ENCODE measurements around the gene RPL15.
"Not testable (repeated sequence)": the region's sequence is repeated elsewhere in the genome, so short reads cannot be mapped to it uniquely, and the experiment has no call there.

RPL15 gene

DNA sequence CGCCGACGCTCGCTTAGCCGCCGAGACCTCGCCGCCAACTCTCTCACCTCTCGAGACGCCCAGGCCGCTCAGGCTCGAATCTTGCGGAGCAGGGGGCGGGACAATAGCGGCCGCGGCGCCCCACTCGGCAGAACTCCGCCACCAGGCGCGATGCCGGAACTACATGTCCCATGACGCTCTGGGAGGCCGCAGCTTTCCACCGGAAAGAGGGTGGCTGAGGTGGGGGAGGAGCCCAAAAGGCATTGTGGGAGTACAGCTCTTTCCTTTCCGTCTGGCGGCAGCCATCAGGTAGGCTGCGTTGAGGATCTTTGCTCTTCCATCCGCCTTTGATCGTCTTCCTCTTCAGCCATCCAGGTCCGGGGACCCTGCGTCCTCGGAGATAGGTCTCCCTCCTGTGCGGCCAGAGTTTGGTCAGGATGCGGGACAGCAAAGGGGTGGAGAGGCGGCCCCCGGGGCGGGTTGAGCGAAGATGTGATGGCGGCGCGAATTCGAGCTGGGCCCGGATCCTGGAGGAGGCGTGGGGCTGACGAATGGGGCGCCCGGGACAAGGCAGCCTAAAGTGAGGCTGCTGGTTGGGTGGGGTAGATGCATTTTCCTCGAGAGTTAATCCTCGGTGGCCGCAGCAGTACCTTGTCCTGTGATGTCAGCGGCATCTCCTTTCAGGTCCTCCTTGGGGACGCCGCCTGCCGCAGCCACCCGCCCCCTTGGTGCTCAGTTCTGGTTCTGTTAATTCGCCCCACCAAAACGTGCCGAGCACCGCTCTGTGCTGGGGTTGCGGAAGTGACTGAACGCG lies at the start of gene RPL15, which contains the start of gene NKIRAS1:
TSS of gene RPL15 (plus strand) at position 247 of the 793 bp plus-strand sequence. CDS start 728 bp downstream, outside the sequence.
TSS of gene NKIRAS1 (minus strand) at position 105 of the 793 bp plus-strand sequence. CDS start 6,086 bp downstream, outside the sequence.
- peak; percentile 96 for DNase-seq (ENCODE audit: low read depth)
- H3K4me3 ChIP-seq (ENCODE audit: control insufficient read depth, low read depth, low read length): peak within 1 kb of the TSS; percentile 83
- TF ChIP-seq, protein P1, sequence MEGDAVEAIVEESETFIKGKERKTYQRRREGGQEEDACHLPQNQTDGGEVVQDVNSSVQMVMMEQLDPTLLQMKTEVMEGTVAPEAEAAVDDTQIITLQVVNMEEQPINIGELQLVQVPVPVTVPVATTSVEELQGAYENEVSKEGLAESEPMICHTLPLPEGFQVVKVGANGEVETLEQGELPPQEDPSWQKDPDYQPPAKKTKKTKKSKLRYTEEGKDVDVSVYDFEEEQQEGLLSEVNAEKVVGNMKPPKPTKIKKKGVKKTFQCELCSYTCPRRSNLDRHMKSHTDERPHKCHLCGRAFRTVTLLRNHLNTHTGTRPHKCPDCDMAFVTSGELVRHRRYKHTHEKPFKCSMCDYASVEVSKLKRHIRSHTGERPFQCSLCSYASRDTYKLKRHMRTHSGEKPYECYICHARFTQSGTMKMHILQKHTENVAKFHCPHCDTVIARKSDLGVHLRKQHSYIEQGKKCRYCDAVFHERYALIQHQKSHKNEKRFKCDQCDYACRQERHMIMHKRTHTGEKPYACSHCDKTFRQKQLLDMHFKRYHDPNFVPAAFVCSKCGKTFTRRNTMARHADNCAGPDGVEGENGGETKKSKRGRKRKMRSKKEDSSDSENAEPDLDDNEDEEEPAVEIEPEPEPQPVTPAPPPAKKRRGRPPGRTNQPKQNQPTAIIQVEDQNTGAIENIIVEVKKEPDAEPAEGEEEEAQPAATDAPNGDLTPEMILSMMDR (conservative IDR thresholded peaks at IDR 0.05; ENCODE audit: control insufficient read depth, insufficient read depth, low read depth, low read length): peak; percentile 19

DNA sequence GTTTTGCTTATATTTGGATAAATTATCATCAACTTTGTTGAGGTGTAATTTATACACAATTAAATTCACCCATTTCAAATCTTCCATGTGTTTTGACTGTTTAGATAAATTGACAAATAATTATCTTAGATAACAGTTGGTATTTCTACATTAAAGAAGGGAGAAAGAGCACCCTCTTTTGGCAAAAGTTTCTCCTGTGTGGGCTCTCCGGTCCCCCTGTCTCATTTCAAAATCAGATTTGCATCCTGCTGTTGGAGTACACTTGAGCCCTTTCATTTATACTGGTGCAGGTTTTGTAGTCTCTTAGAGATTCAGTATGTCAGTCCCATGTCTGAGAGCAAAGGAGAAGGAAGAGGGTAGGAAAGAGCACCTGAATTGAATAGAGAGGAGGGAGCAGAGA lies 49.5 kb upstream of the RPL15 start:
- TF ChIP-seq, protein P1 (conservative IDR thresholded peaks at IDR 0.05; ENCODE audit: control insufficient read depth, insufficient read depth, low read depth, low read length): peak; percentile 2
- no peak for DNase-seq (ENCODE audit: low read depth)
- H3K4me3 ChIP-seq (ENCODE audit: control insufficient read depth, low read depth, low read length): no peak overlapping the region

DNA sequence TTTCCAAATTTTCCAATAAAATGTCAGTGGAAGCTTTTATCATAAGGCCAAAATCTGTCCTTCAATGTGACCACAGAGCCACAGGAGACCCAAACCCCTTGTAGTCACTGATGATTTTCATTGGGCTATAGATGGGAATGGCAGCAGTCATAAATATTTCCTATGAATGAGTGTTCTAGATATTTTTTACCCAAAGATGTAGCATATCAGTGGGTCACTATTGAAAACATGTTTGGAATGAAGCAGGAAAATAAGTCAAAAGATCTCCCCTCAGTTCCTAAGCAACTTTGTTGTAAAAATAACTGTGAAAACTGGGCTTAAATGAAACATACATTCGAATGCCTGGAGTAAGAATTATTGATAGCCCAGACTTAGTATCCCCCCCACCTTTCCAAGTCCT lies 49.1 kb upstream of the RPL15 start:
- TF ChIP-seq, protein P1 (conservative IDR thresholded peaks at IDR 0.05; ENCODE audit: control insufficient read depth, insufficient read depth, low read depth, low read length): no peak
- H3K4me3 ChIP-seq (ENCODE audit: control insufficient read depth, low read depth, low read length): no peak overlapping the region
- DNase-seq (ENCODE audit: low read depth): no peak

DNA sequence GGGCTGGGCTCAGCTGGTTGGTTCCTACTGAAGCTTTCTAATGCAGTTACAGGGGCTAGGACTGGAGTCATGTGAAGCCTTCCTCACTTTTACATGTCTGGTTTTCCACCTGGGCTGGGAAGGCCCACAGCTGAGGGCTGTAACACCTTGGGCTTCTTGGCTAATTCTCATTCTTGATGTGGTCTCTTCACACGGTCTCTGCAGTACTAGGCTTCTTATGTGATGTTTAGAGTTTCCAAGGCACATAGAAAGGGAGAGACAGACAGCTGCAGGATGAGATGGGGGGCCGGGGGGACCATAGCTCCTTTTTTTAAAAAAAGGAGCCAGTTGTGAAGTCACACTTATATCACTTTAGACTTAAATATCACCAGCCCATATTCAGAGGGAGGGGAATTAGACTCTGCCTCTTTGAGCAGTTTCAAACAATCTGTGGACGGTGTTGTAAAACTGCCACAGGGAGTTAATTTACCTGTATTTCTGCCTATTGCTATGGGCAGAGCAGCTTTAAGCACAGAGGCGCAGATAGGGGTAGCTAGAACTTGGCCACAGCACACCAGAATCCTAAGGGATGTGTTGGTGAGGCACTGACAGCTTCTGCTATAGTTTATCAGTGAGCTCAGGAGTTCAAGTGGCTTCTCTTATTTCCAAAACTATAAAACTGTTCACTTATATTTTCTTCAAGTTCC lies 46.8 kb upstream of the RPL15 start:
- no peak for DNase-seq (ENCODE audit: low read depth)
- TF ChIP-seq, protein P1 (conservative IDR thresholded peaks at IDR 0.05; ENCODE audit: control insufficient read depth, insufficient read depth, low read depth, low read length): no peak
- H3K4me3 ChIP-seq (ENCODE audit: control insufficient read depth, low read depth, low read length): no peak overlapping the region

DNA sequence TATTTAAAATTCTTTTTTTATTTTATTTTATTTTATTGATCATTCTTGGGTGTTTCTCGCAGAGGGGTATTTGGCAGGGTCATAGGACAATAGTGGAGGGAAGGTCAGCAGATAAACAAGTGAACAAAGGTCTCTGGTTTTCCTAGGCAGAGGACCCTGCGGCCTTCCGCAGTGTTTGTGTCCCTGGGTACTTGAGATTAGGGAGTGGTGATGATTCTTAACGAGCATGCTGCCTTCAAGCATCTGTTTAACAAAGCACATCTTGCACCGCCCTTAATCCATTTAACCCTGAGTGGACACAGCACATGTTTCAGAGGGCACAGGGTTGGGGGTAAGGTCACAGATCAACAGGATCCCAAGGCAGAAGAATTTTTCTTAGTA lies 46.3 kb upstream of the RPL15 start:
- DNase-seq (ENCODE audit: low read depth); H3K4me3 ChIP-seq (ENCODE audit: control insufficient read depth, low read depth, low read length): not testable (repeated sequence)

DNA sequence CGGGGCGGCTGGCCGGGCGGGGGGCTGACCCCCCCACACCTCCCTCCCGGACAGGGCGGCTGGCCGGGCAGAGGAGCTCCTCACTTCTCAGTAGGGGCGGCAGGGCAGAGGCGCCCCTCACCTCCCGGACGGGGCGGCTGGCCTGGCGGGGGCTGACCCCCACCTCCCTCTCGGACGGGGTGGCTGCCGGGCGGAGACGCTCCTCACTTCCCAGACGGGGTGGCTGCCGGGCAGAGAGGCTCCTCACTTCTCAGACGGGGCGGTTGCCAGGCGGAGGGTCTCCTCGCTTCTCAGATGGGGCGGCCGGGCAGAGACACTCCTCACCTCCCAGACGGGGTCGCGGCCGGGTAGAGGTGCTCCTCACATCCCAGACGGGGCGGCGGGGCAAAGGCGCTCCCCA lies 45.6 kb upstream of the RPL15 start:
- DNase-seq (ENCODE audit: low read depth); H3K4me3 ChIP-seq (ENCODE audit: control insufficient read depth, low read depth, low read length): not testable (repeated sequence)

DNA sequence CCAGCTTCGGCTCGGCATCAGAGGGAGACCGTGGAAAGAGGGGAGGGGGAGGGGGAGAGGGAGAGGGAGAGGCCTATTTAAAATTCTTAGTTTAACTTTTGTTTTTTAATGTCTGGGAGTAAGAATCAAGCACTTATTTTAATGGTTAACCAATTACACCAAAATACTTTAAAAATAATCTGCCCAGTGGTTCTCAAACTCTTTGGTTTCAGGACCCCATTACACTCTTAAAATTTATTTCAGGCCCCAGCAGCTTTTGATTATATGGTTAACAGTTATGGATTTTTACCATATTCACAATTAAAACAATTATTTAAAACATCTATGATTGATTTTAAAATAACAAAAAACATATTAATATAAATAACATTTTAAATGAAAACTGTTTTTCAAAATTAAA lies 44.6 kb upstream of the RPL15 start:
- TF ChIP-seq, protein P1 (conservative IDR thresholded peaks at IDR 0.05; ENCODE audit: control insufficient read depth, insufficient read depth, low read depth, low read length): no peak
- DNase-seq (ENCODE audit: low read depth): no peak
- H3K4me3 ChIP-seq (ENCODE audit: control insufficient read depth, low read depth, low read length): no peak overlapping the region
